ENCODE results near the gene WIPF3. TPM values are rescaled to one million over a fixed set of nuclear protein-coding genes. Genes with fewer than 3 reads are reported as not detected.

WIPF3 gene
- total RNA-seq, 1 donor from 2014 or later = 1.5 TPM

- TF ChIP-seq, protein P1, sequence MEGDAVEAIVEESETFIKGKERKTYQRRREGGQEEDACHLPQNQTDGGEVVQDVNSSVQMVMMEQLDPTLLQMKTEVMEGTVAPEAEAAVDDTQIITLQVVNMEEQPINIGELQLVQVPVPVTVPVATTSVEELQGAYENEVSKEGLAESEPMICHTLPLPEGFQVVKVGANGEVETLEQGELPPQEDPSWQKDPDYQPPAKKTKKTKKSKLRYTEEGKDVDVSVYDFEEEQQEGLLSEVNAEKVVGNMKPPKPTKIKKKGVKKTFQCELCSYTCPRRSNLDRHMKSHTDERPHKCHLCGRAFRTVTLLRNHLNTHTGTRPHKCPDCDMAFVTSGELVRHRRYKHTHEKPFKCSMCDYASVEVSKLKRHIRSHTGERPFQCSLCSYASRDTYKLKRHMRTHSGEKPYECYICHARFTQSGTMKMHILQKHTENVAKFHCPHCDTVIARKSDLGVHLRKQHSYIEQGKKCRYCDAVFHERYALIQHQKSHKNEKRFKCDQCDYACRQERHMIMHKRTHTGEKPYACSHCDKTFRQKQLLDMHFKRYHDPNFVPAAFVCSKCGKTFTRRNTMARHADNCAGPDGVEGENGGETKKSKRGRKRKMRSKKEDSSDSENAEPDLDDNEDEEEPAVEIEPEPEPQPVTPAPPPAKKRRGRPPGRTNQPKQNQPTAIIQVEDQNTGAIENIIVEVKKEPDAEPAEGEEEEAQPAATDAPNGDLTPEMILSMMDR (IDR thresholded peaks at IDR 0.05; ENCODE audit: unreplicated experiment) = no peak
- no peak for DNase-seq (ENCODE audit: low spot score)
- no peak overlapping the region for H3K4me3 Mint-ChIP-seq (ENCODE audit: unreplicated experiment)
- H3K9me3 Mint-ChIP-seq (ENCODE audit: unreplicated experiment) = no peaks in the 10 kb centered on the region
- H3K27ac Mint-ChIP-seq (ENCODE audit: unreplicated experiment) = no peak overlapping the region
- peaks cover 13% of the 10 kb centered on the region for H3K4me1 Mint-ChIP-seq (ENCODE audit: unreplicated experiment)
- H3K27me3 Mint-ChIP-seq (ENCODE audit: unreplicated experiment) = peaks cover 3% of the 10 kb centered on the region
- no peaks in the 10 kb centered on the region for H3K36me3 Mint-ChIP-seq (ENCODE audit: low read depth, unreplicated experiment)
Measured at GRCh38 chr7:29861884-29862283, 55.6 kb downstream of the WIPF3 start.

- Mint-ChIP-seq H3K4me1 (ENCODE audit: unreplicated experiment) (peaks cover 10% of the 10 kb centered on the region), H3K27me3 (ENCODE audit: unreplicated experiment) (peaks cover 3% of the 10 kb centered on the region), H3K4me3 (ENCODE audit: unreplicated experiment) (no peak overlapping the region), H3K9me3 (ENCODE audit: unreplicated experiment) (no peaks in the 10 kb centered on the region), H3K36me3 (ENCODE audit: low read depth, unreplicated experiment) (no peaks in the 10 kb centered on the region), H3K27ac (ENCODE audit: unreplicated experiment) (no peak overlapping the region)
- TF ChIP-seq, protein P1 (IDR thresholded peaks at IDR 0.05; ENCODE audit: unreplicated experiment) = no peak
- no peak for DNase-seq (ENCODE audit: low spot score)
Measured at GRCh38 chr7:29864656-29865055, 58.3 kb downstream of the WIPF3 start.

DNA sequence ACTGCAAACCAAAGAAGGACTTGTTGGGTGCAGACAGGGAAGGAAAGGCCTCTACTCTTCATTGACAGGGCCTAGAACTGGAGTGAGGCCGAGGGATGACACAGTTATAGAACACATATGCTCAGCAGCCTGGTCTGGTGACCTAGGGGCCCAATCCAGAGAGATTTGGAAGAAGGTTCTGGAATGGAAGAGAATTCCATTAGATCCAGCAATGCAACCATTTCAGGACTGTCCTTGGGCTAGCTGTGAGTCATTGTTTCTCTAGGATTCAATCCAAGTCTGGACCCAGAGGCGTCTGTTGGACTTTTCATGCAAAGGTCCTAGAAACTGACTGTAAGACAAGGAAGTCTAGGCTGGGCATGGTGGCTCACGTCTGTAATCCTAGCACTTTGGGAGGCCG is 59.2 kb downstream of the WIPF3 start:
- H3K4me1 Mint-ChIP-seq (ENCODE audit: unreplicated experiment) = peaks cover 6% of the 10 kb centered on the region
- H3K36me3 Mint-ChIP-seq (ENCODE audit: low read depth, unreplicated experiment) = no peaks in the 10 kb centered on the region
- peaks cover 3% of the 10 kb centered on the region for H3K27me3 Mint-ChIP-seq (ENCODE audit: unreplicated experiment)
- no peak for DNase-seq (ENCODE audit: low spot score)
- no peaks in the 10 kb centered on the region for H3K9me3 Mint-ChIP-seq (ENCODE audit: unreplicated experiment)
- TF ChIP-seq, protein P1 (IDR thresholded peaks at IDR 0.05; ENCODE audit: unreplicated experiment) = no peak
- no peak overlapping the region for H3K27ac Mint-ChIP-seq (ENCODE audit: unreplicated experiment)
- no peak overlapping the region for H3K4me3 Mint-ChIP-seq (ENCODE audit: unreplicated experiment)

- Mint-ChIP-seq H3K27me3 (ENCODE audit: unreplicated experiment) (peaks cover 3% of the 10 kb centered on the region), H3K9me3 (ENCODE audit: unreplicated experiment) (no peaks in the 10 kb centered on the region), H3K4me3 (ENCODE audit: unreplicated experiment) (no peak overlapping the region), H3K36me3 (ENCODE audit: low read depth, unreplicated experiment) (no peaks in the 10 kb centered on the region), H3K4me1 (ENCODE audit: unreplicated experiment) (peaks cover 6% of the 10 kb centered on the region), H3K27ac (ENCODE audit: unreplicated experiment) (peak overlapping the region; percentile 22)
- TF ChIP-seq, protein P1 (IDR thresholded peaks at IDR 0.05; ENCODE audit: unreplicated experiment) = no peak
- no peak for DNase-seq (ENCODE audit: low spot score)
Measured at GRCh38 chr7:29866490-29866930, 60.2 kb downstream of the WIPF3 start.

DNA sequence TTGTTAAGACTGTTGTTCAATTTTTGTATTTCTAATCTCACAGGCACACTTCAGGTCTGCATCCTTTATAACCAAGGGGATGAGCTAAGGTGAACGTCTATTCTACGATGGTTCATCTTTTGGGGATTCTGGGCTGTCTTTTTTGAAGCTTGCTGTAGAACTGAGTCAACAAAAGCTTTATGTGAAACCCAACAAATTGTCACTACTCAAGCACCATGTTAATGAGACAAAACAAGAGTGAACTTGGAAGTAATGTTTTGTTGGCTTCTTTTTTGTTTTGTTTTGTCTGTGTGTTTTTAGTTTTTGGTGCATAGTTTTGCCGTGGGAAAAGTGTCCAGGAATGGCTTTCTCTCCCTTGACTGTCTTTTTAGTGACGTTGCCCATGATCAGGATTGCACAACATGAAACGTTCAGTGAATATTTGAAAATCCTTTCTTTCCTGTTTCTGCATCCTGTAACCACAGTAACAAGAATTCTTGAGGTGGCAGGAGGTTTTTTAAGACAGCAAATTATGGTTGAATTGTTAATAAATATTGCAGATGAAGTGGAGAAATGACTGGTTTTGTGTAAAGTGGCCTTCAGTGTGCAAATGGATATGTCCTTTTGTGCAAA is 65.6 kb downstream of the WIPF3 start:
- no peak for DNase-seq (ENCODE audit: low spot score)
- no peaks in the 10 kb centered on the region for H3K36me3 Mint-ChIP-seq (ENCODE audit: low read depth, unreplicated experiment)
- H3K4me3 Mint-ChIP-seq (ENCODE audit: unreplicated experiment) = no peak overlapping the region
- H3K9me3 Mint-ChIP-seq (ENCODE audit: unreplicated experiment) = no peaks in the 10 kb centered on the region
- peak overlapping the region; percentile 80 for H3K27ac Mint-ChIP-seq (ENCODE audit: unreplicated experiment)
- TF ChIP-seq, protein P1 (IDR thresholded peaks at IDR 0.05; ENCODE audit: unreplicated experiment) = no peak
- H3K4me1 Mint-ChIP-seq (ENCODE audit: unreplicated experiment) = peaks cover 5% of the 10 kb centered on the region
- H3K27me3 Mint-ChIP-seq (ENCODE audit: unreplicated experiment) = no peaks in the 10 kb centered on the region
